Measurements from ENCODE around the gene TRIM59. TPM values are rescaled to one million over a fixed set of nuclear protein-coding genes. Genes with fewer than 3 reads are reported as not detected.

TRIM59 gene
- total and polyA plus RNA-seq, 9 of the 15 experiments (the other 6 are each of a cell fraction or from before 2014, with no cell fraction given): 16.8 to 101 (median 34.8) TPM

DNA sequence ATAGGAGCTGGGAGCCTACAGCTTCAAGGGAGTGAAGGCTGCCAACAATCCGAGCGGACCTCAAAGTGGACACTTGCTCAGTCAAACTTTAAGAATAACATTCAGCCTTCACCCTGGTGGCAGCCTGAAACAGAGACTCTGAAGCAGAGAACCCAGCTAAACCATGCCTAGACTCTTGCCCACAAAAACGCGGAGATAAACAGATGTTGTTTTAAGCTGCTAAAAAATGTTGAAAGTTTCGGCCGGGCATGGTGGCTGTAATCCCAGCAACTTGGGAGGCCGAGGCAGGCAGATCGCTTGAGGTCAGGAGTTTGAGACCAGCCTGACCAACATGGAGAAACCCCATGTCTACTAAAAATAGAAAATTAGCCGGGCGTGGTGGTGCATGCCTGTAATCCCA is 29.8 kb upstream of the TRIM59 start:
- no peaks in the 10 kb centered on the region for H3K9me1 ChIP-seq (ENCODE audit: control insufficient read depth, insufficient read depth, low read length)
- no peaks in the 10 kb centered on the region for H3K36me3 ChIP-seq (ENCODE audit: control insufficient read depth, insufficient read depth, low read length)
- no peaks in the 10 kb centered on the region for H4K20me1 ChIP-seq (replicated peaks; ENCODE audit: control insufficient read depth, insufficient read depth, low read length)
- no peak overlapping the region for H3K4me3 ChIP-seq
- H3K79me2 ChIP-seq (ENCODE audit: control insufficient read depth, insufficient read depth, low read length): no peaks in the 10 kb centered on the region
- DNase-seq (ENCODE audit: extremely low read depth in 1 of 4, low spot score in 3 of 4): no peak
- H3K9me3 ChIP-seq (replicated peaks; ENCODE audit: control insufficient read depth, insufficient read depth, low read depth, low read length): no peaks in the 10 kb centered on the region
- peaks cover 0 to 5% of the 10 kb centered on the region in 2 experiments; a peak in 1 of 5 replicates for H3K27me3 ChIP-seq (ENCODE audit: control insufficient read depth in 2 of 2, insufficient read depth in 2 of 2, low read length in 2 of 2)
- POLR2A ChIA-PET: no interaction called here
- H3K9ac ChIP-seq (ENCODE audit: insufficient read depth in 1 of 2, low read depth in 2 of 2, low read length in 2 of 2): no peak overlapping the region
- intact Hi-C loops (cut with micrococcal nuclease) (no loop called here), in situ Hi-C loops (cut with MboI) (no loop called here)
- H2AFZ ChIP-seq (ENCODE audit: low read depth, low read length): no peak overlapping the region
- no peak for TF ChIP-seq COPS2 (conservative IDR thresholded peaks at IDR 0.05)
- TF ChIP-seq TFAM (CRISPR knock-in tag; conservative IDR thresholded peaks at IDR 0.05): no peak
- TF ChIP-seq LARP7 (IDR thresholded peaks at IDR 0.05): no peak
- TF ChIP-seq KLF13 (tag; IDR thresholded peaks at IDR 0.05; ENCODE audit: borderline replicate concordance, low read depth): no peak
- TF ChIP-seq SP1 (CRISPR knock-in tag; IDR thresholded peaks at IDR 0.05): no peak
- TF ChIP-seq, protein P1, sequence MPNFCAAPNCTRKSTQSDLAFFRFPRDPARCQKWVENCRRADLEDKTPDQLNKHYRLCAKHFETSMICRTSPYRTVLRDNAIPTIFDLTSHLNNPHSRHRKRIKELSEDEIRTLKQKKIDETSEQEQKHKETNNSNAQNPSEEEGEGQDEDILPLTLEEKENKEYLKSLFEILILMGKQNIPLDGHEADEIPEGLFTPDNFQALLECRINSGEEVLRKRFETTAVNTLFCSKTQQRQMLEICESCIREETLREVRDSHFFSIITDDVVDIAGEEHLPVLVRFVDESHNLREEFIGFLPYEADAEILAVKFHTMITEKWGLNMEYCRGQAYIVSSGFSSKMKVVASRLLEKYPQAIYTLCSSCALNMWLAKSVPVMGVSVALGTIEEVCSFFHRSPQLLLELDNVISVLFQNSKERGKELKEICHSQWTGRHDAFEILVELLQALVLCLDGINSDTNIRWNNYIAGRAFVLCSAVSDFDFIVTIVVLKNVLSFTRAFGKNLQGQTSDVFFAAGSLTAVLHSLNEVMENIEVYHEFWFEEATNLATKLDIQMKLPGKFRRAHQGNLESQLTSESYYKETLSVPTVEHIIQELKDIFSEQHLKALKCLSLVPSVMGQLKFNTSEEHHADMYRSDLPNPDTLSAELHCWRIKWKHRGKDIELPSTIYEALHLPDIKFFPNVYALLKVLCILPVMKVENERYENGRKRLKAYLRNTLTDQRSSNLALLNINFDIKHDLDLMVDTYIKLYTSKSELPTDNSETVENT (CRISPR knock-in tag; IDR thresholded peaks at IDR 0.05): no peak
- no peak for TF ChIP-seq JUNB (CRISPR knock-in tag; conservative IDR thresholded peaks at IDR 0.05)
- no peak for TF ChIP-seq CBFA2T3 (IDR thresholded peaks at IDR 0.05)
- TF ChIP-seq GABPB1 (CRISPR knock-in tag; IDR thresholded peaks at IDR 0.05): no peak
- no peak for TF ChIP-seq BCOR (IDR thresholded peaks at IDR 0.05)
- BruUV-seq (replicated peaks): no TSS peak
- CTCF ChIA-PET (ENCODE audit: low intra/inter-chr PET ratio): no interaction called here
- FAIRE-seq: no peak
- H3K4me2 ChIP-seq (ENCODE audit: insufficient read depth, low read length): no peak overlapping the region
- H3K4me1 ChIP-seq (replicated peaks in 1 of 2; ENCODE audit: control insufficient read depth in 2 of 2, insufficient read depth in 2 of 2, low read length in 2 of 2): peaks cover 0 to 3% of the 10 kb centered on the region in 2 experiments; a peak in 1 of 5 replicates
- no peak overlapping the region for H3K27ac ChIP-seq (ENCODE audit: extremely low read depth, low read depth, low read length)
- 37% methylated on average over 9 of the region's 10 CpGs for WGBS (ENCODE audit: insufficient coverage, low coverage, missing lambda C conversion rate)
- no peak for ATAC-seq
